Left lung (tissue), 10 donors: ENCODE measurements around the gene SYT6. TPM values are rescaled to one million over a fixed set of nuclear protein-coding genes. Genes with fewer than 3 reads are reported as not detected.

Experiments
- ATAC-seq: fragments of 200-7000 bp; cut with Tn5 transposase; one replicate; pipeline ENCODE4 v1.9.1; 2020; ENCODE audit warnings: moderate library complexity
- DNase-seq, 4 donors: peaks; one replicate each; pipeline ENCODE4 v3.0.0-alpha.2; 2013 to 2020
- H3K27ac ChIP-seq, 2 donors: fragments of 200-600 bp; sonication (generic) in 1 of 2; one replicate each; pipeline versions ENCODE4 v1.5.0 to v1.8.0; 2020 to 2021
- H3K27me3 ChIP-seq, 2 donors: fragments of 200-600 bp; sonication (generic) in 1 of 2; one replicate each; pipeline versions ENCODE4 v1.5.0 to v1.8.0; 2020 to 2021
- H3K36me3 ChIP-seq, 2 donors: fragments of 200-600 bp; sonication (generic) in 1 of 2; one replicate each; pipeline versions ENCODE4 v1.5.0 to v1.8.0; 2020 to 2021
- H3K4me1 ChIP-seq, 2 donors: fragments of 200-600 bp; one replicate each; pipeline ENCODE4 v1.8.0; 2021
- H3K4me3 ChIP-seq, 2 donors: fragments of 200-600 bp; sonication (generic) in 1 of 2; one replicate each; pipeline versions ENCODE4 v1.5.0 to v1.8.0; 2020 to 2021; ENCODE audit warnings: mild to moderate bottlenecking in 1 of 2
- H3K9me3 ChIP-seq, 2 donors: fragments of 200-600 bp; sonication (generic) in 1 of 2; one replicate each; pipeline versions ENCODE4 v1.5.0 to v1.8.0; 2020 to 2021
- CTCF ChIP-seq, 2 donors: fragments of 200-600 bp; sonication (generic) in 1 of 2; IDR thresholded peaks; one replicate each; pipeline versions ENCODE4 v1.5.0 to v1.8.0; 2021; ENCODE audit warnings: antibody characterized with exemption in 2 of 2
- intact Hi-C, 2 donors: fragments of 100-400 bp; cut with DNase I; formaldehyde crosslinking; loops; one replicate each; pipeline versions ENCODE4 v1.11.2 to v1.14.2; 2022
- polyA plus RNA-seq, 6 donors: library from polyadenylated mRNA; unstranded; fragments of 120-200 nt; gene quantifications; one replicate each; pipeline ENCODE4 v1.2.1, GENCODE V29; 2013; ENCODE audit not compliant: insufficient read length in 6 of 6
- total RNA-seq, 2 donors: library from RNA; stranded (reverse); fragmentation: NEBNext Ultra II Directional; extraction: Animal tissue kit (Norgen Biotek cat#: 25700); gene quantifications; one replicate each; pipeline ENCODE4 v1.2.1, GENCODE V29; 2021
- donor health status: DM: no; HTN: yes; CAD: no.
- donor health status: DM: no; HTN: no; CAD: no.

The SYT6 gene
- total and polyA plus RNA-seq, 8 donors = 10.9 to 21.9 (median 12.6) TPM; not detected in 2

- H3K27me3 ChIP-seq = no peaks in the 10 kb centered on the region
- TF ChIP-seq CTCF (IDR thresholded peaks at IDR 0.05) = no peak
- ATAC-seq (no peak), DNase-seq (peak in 2 of 4 donors; percentile 13 to 60)
- intact Hi-C loops = no loop called here
- H3K27ac ChIP-seq = no peak overlapping the region
- peaks cover 0 to 7% of the 10 kb centered on the region in 2 donors for H3K4me1 ChIP-seq
- no peak overlapping the region for H3K4me3 ChIP-seq
- H3K36me3 ChIP-seq = no peaks in the 10 kb centered on the region
- H3K9me3 ChIP-seq = no peaks in the 10 kb centered on the region
These were observed 30.6 kb downstream of the SYT6 start for GRCh38 chr1:114122941-114123618.

DNA sequence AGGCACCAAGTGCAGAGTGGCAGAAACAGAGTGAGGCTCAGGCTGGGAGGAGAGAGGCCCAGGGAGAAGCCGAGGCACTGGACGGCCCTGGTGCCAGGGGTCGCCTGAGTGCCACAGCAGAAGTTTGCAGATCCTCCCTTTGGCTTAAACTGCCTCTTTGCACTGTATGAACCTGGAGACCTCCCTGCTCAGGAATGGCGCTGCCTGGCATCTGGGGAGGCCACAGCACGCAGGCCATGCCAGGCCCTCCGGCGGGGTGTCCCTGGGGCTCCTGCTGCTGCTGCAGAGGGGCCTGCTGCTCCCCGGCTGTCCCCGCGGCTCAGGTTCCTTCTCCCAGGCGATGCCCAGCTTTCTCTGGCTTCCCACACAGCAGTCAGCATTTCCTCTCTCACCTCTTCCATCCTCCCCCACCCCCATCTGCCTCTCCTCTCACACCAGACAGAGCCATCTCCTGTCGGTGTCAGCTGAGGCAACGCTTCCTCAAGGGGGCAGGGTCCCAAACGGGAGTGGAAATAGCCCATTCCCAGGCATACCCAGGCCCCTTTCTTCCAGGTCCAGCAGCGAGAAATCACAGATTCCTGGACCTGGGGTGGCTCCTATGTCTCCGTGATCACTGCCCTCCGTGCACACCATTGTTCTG, 35.2 kb downstream of the SYT6 start:
- ATAC-seq (no peak), DNase-seq (no peak)
- intact Hi-C loops = no loop called here
- Histone ChIP-seq H3K27me3 (no peaks in the 10 kb centered on the region), H3K36me3 (no peaks in the 10 kb centered on the region), H3K4me3 (no peak overlapping the region), H3K4me1 (peaks cover 0 to 12% of the 10 kb centered on the region in 2 donors), H3K27ac (no peak overlapping the region), H3K9me3 (no peaks in the 10 kb centered on the region)
- TF ChIP-seq CTCF (IDR thresholded peaks at IDR 0.05) = no peak

DNA sequence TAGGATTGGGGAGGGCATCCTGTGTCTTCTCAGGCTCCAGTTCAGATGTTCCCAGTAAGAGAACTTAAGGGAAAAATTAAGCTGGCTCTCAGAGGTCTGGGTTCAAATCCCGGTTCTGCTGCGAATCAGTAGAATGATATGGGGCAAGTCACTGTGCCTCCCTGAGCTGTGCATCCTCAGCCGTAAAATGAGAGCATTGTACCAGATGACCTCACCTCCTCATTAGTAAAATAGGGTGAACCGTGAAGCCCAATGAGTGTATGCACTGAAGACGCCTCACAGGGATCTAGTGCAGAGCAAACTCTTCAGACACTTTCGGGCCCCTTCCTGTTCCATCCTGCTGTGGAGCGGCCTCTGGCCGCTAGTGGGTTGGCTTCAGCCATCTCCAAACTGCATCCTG, 36.0 kb downstream of the SYT6 start:
- no peak for TF ChIP-seq CTCF (IDR thresholded peaks at IDR 0.05)
- Histone ChIP-seq H3K27me3 (no peaks in the 10 kb centered on the region), H3K27ac (no peak overlapping the region), H3K4me3 (no peak overlapping the region), H3K9me3 (no peaks in the 10 kb centered on the region), H3K4me1 (peaks cover 0 to 20% of the 10 kb centered on the region in 2 donors), H3K36me3 (no peaks in the 10 kb centered on the region)
- intact Hi-C loops = no loop called here
- DNase-seq = no peak
- no peak for ATAC-seq

- DNase-seq (no peak), ATAC-seq (no peak)
- intact Hi-C loops = no loop called here
- no peaks in the 10 kb centered on the region for H3K9me3 ChIP-seq
- H3K4me3 ChIP-seq = no peak overlapping the region
- TF ChIP-seq CTCF (IDR thresholded peaks at IDR 0.05) = no peak
- no peak overlapping the region for H3K27ac ChIP-seq
- peaks cover 0 to 20% of the 10 kb centered on the region in 2 donors for H3K4me1 ChIP-seq
- no peaks in the 10 kb centered on the region for H3K36me3 ChIP-seq
- H3K27me3 ChIP-seq = no peaks in the 10 kb centered on the region
These were observed 37.6 kb downstream of the SYT6 start for GRCh38 chr1:114116086-114116485.

DNA sequence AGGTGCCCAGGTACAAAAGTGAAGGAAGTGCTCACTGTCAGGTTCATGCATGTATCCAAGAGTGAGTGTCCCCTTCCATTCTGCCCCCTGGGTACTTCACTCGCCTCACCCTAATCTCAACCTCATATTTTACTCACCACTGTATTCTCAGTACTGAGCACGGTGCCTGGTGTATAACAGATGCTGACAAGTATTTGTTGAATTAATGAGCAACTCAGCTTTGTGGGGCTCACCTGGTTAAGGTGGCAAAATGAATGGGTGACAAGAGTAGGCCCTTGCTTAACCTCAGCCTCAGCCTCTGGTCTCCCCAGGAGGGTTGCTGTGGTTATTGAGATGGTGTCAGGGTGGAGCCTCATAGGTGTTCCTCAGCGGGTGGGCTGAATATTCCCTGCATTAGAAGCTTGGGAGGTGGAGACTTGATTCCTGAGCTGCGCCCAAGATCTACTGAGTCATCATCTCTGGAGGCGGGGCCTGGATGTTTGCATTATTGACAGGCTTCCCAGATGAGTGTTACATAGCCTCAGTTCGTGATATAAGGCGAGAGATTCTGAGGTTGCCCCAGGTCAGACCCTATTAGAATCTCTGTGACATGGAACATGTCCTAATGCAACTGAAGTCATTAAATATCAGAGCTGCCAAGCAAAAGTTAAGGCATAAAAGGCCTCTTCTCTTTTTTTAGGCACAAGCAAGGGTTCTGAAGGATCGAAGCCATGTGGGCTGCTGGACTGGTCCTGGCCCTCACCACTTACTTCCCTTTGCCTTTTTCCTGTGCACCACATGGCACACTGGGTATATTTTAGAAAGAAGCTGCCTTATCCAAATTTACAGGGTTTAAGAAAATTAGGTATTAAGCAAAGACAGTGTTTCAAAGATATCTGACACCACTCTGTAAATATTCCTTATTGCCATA, 39.2 kb downstream of the SYT6 start:
- Histone ChIP-seq H3K27me3 (no peaks in the 10 kb centered on the region), H3K27ac (peak overlapping the region in 1 of 2 donors; percentile 72), H3K4me1 (peaks cover 0 to 20% of the 10 kb centered on the region in 2 donors), H3K9me3 (no peaks in the 10 kb centered on the region), H3K4me3 (no peak overlapping the region), H3K36me3 (no peaks in the 10 kb centered on the region)
- intact Hi-C loops = no loop called here
- DNase-seq = no peak
- no peak for TF ChIP-seq CTCF (IDR thresholded peaks at IDR 0.05)
- ATAC-seq = peak; percentile 19
